ENCODE measurements around the gene SLC4A5.

SLC4A5 gene

GRCh38 chr2:74278176-74278575, 65.0 kb downstream of the SLC4A5 start:
- no peak overlapping the region for H3K4me3 ChIP-seq (ENCODE audit: low read depth, low read length)
- DNase-seq (ENCODE audit: low read depth) = no peak
- TF ChIP-seq, protein P1, sequence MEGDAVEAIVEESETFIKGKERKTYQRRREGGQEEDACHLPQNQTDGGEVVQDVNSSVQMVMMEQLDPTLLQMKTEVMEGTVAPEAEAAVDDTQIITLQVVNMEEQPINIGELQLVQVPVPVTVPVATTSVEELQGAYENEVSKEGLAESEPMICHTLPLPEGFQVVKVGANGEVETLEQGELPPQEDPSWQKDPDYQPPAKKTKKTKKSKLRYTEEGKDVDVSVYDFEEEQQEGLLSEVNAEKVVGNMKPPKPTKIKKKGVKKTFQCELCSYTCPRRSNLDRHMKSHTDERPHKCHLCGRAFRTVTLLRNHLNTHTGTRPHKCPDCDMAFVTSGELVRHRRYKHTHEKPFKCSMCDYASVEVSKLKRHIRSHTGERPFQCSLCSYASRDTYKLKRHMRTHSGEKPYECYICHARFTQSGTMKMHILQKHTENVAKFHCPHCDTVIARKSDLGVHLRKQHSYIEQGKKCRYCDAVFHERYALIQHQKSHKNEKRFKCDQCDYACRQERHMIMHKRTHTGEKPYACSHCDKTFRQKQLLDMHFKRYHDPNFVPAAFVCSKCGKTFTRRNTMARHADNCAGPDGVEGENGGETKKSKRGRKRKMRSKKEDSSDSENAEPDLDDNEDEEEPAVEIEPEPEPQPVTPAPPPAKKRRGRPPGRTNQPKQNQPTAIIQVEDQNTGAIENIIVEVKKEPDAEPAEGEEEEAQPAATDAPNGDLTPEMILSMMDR (IDR thresholded peaks at IDR 0.05; ENCODE audit: low read depth, low read length, missing control alignments) = no peak
- in situ Hi-C loops (cut with HindIII; ENCODE audit: low sequenced_read_pairs) = no loop called here

DNA sequence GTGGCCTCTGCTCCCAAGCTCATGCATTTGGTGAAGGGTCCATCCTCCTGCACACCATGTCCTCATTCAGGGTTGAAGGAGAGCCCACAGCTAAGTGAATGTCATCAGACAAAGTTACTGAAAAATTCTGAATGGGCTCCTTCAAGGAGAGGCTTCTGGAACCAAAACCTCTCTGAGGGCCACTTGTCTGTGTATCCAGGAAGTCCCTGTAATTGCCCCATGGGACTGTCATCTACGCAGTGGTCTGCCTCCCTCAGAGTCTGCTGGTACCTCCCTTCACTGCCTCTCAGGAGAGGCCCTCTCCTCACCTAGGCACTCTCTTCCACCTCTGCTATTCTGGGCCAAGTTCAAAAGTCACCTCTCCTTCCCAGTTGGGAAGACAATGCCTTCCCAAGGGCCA, 68.0 kb downstream of the SLC4A5 start:
- H3K4me3 ChIP-seq (ENCODE audit: low read depth, low read length) = no peak overlapping the region
- TF ChIP-seq, protein P1 (IDR thresholded peaks at IDR 0.05; ENCODE audit: low read depth, low read length, missing control alignments) = no peak
- no peak for DNase-seq (ENCODE audit: low read depth)
- in situ Hi-C loops (cut with HindIII; ENCODE audit: low sequenced_read_pairs) = no loop called here

- TF ChIP-seq, protein P1 (IDR thresholded peaks at IDR 0.05; ENCODE audit: low read depth, low read length, missing control alignments) = no peak
- DNase-seq (ENCODE audit: low read depth) = no peak
- in situ Hi-C loops (cut with HindIII; ENCODE audit: low sequenced_read_pairs) = no loop called here
Observed at GRCh38 chr2:74269667-74270066, 73.5 kb downstream of the SLC4A5 start.

DNA sequence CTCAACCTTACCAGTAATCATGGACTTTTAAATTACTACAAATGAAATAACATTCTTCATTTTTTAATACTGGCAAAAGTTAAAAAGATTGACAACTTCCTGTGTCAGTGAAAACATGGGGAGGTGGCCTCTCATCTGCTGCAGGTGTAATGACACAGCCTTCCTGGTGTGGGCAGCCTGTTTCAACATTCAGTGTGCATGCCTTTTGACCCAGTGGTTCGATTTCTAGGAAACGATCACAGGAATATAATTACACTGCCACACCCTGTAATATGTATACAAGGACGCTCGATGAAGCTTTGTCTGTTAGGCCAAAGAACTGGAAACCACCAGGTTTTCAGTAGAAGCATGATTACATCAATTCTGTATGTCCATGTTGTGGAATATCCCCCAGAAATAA, 76.1 kb downstream of the SLC4A5 start:
- no peak for DNase-seq (ENCODE audit: low read depth)
- in situ Hi-C loops (cut with HindIII; ENCODE audit: low sequenced_read_pairs) = no loop called here
- H3K4me3 ChIP-seq (ENCODE audit: low read depth, low read length) = no peak overlapping the region
- TF ChIP-seq, protein P1 (IDR thresholded peaks at IDR 0.05; ENCODE audit: low read depth, low read length, missing control alignments) = no peak

More at GRCh38 chr2:74269667-74270066, 73.5 kb downstream of the SLC4A5 start:
- no peak overlapping the region for H3K4me3 ChIP-seq (ENCODE audit: low read depth, low read length)

DNA sequence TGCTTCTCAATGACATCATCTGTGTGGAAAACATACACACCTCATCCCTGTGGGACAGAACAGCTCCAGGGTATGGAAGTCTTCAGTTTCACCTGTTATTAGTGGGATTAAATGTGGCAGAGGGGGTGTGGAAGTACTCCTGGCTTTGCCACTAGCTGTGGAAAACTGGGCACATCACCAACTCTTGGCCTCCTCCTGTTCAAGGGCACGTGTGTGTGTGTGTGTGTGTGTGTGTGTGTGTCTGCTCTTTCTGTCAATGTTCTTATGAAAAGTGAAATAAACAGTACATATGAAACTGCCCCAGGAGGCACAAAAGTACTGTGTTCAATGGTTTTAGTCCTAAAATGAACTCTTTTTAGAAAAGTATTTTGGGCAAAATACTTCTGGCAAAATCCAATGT, 78.9 kb downstream of the SLC4A5 start:
- in situ Hi-C loops (cut with HindIII; ENCODE audit: low sequenced_read_pairs) = no loop called here
- TF ChIP-seq, protein P1 (IDR thresholded peaks at IDR 0.05; ENCODE audit: low read depth, low read length, missing control alignments) = no peak
- no peak overlapping the region for H3K4me3 ChIP-seq (ENCODE audit: low read depth, low read length)
- DNase-seq (ENCODE audit: low read depth) = no peak

DNA sequence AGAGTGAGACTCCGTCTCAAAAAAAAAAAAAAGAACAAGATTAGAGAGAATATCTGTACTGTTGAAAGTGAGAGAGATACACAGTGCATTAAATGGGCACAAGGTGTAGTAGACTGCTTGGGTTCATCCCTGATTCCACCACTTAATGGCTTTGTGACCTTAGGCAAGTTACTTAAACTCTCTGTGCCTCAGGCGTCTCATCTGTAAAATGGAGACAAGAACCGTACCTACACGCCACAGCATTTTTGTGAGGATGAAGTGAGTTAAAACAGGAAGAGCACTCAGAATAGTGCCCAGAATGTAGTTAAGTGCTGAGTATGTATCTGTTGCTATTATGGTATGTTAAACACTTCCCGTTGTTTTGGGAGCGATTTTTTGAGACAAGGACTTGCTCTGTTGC, 80.5 kb downstream of the SLC4A5 start:
- in situ Hi-C loops (cut with HindIII; ENCODE audit: low sequenced_read_pairs) = no loop called here
- TF ChIP-seq, protein P1 (IDR thresholded peaks at IDR 0.05; ENCODE audit: low read depth, low read length, missing control alignments) = no peak
- DNase-seq (ENCODE audit: low read depth) = no peak
- H3K4me3 ChIP-seq (ENCODE audit: low read depth, low read length) = no peak overlapping the region
